ENCODE data around the gene TRAPPC8.

Gene TRAPPC8

DNA sequence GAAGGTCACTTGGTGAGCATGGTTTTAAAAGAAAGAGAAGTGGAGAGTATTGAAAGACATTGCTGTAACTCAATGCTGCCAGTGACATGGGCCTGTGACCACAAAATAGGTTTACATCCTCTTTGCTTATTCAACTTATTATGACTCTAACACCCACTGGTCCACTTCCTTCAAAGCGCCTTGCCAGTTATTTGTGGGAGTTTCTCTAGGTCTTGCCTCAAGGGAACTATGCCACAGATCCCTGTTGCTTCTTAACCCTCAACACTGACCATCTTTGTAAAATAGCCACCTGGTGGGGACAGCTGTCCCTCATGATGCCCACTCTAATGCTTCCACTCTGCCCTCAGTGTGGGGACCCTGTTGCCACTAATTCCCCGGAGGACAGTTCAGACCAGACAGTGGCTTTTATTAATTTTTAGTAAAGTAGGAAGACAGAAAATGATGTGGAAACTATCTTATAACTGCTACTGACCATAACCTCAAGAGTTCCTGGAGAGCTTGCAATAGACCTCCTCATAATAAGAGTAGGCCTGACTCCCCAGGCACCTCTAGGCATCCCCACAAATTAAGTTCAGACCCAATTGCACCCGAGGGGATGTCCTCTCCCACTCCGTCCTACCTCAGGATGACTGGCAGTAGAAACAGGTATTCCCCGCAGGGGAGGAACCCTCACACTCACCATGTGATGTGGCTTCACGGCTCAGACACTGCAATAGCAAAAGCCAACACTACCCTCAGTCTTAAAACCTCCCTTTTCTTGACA lies 150.9 kb downstream of the TRAPPC8 start:
- no peak for DNase-seq

DNA sequence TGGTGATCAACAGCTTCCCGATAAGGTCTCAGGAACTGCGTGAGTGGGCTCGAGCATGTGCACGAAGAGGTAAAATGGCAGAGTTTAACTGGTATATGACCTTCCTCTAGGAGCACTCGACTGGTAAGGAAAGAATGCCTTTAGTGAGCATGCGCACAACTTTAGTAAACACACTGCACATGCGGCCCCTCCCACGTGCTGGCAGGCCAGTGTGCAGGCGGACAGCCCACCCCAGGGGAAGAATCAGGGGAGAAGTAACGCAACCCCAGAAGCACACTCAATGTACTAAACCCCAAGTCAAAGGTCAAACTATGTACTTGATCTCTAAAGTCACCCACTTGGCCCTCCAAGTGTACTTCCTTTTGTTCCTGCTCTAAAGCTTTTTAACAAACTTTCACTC lies 153.5 kb downstream of the TRAPPC8 start:
- DNase-seq: no peak

DNA sequence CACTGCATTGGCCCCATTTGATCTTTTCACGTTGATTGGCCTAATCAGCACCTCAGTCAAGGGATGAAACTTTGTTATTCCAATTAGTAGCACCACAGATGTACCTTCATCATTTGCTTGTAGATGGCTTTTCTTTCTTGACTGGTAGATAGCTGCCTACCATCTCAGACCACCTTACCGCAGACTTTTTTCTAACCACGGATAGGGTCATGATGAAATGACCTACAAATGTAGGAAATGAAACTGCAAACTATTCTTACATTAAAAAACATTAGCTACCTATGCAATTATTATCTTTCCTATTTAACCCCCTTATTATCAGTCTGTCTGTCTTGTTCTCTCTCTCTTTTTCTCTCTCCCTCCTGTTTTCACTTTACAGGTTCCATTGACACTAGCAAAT lies 159.9 kb downstream of the TRAPPC8 start:
- no peak for DNase-seq
